ENCODE data around the gene TMEM98. TPM values are rescaled to one million over a fixed set of nuclear protein-coding genes. Genes with fewer than 3 reads are reported as not detected.
"Not testable (repeated sequence)": the region's sequence is repeated elsewhere in the genome, so short reads cannot be mapped to it uniquely, and the experiment has no call there.

The TMEM98 gene
- polyA plus RNA-seq, 1 donor, result 202 TPM

- Histone ChIP-seq H3K27ac (ENCODE audit: low read length) (peak overlapping the region; percentile 81), H3K27me3 (ENCODE audit: control insufficient read depth, insufficient read depth, low read length) (no peaks in the 10 kb centered on the region), H3K36me3 (ENCODE audit: control insufficient read depth, insufficient read depth, low read length) (no peaks in the 10 kb centered on the region), H3K4me1 (ENCODE audit: control insufficient read depth, insufficient read depth, low read length) (peaks cover 29% of the 10 kb centered on the region), H3K4me3 (ENCODE audit: low read length) (no peak overlapping the region), H3K9me3 (ENCODE audit: control insufficient read depth, low read depth, low read length) (no peaks in the 10 kb centered on the region)
- DNase-seq, result peak; percentile 88 to 95
- whole genome bisulfite sequencing (ENCODE audit: insufficient coverage, low lambda C conversion rate), result 0% methylated on average over 1 of the region's 10 CpGs
These were observed 15.6 kb upstream of the TMEM98 start for GRCh38 chr17:32912218-32912897.

- DNase-seq, result no peak
- Histone ChIP-seq H3K4me1 (ENCODE audit: control insufficient read depth, insufficient read depth, low read length) (peaks cover 29% of the 10 kb centered on the region), H3K27ac (ENCODE audit: low read length) (no peak overlapping the region), H3K4me3 (ENCODE audit: low read length) (no peak overlapping the region), H3K36me3 (ENCODE audit: control insufficient read depth, insufficient read depth, low read length) (no peaks in the 10 kb centered on the region), H3K27me3 (ENCODE audit: control insufficient read depth, insufficient read depth, low read length) (no peaks in the 10 kb centered on the region), H3K9me3 (ENCODE audit: control insufficient read depth, low read depth, low read length) (no peaks in the 10 kb centered on the region)
- no CpG with 5 or more reads among the region's 7 CpGs for WGBS (ENCODE audit: insufficient coverage, low lambda C conversion rate)
These were observed 14.4 kb upstream of the TMEM98 start for GRCh38 chr17:32913593-32913992.

- Histone ChIP-seq H3K27me3 (ENCODE audit: control insufficient read depth, insufficient read depth, low read length) (no peaks in the 10 kb centered on the region), H3K4me3 (ENCODE audit: low read length) (no peak overlapping the region), H3K36me3 (ENCODE audit: control insufficient read depth, insufficient read depth, low read length) (no peaks in the 10 kb centered on the region), H3K4me1 (ENCODE audit: control insufficient read depth, insufficient read depth, low read length) (peaks cover 29% of the 10 kb centered on the region), H3K9me3 (ENCODE audit: control insufficient read depth, low read depth, low read length) (no peaks in the 10 kb centered on the region), H3K27ac (ENCODE audit: low read length) (no peak overlapping the region)
- WGBS (ENCODE audit: insufficient coverage, low lambda C conversion rate), result 100% methylated on average over 1 of the region's 3 CpGs
- no peak for DNase-seq
These were observed 13.8 kb upstream of the TMEM98 start for GRCh38 chr17:32914181-32914580.

GRCh38 chr17:32915245-32915644 lies 12.7 kb upstream of the TMEM98 start:
- Histone ChIP-seq H3K27me3 (ENCODE audit: control insufficient read depth, insufficient read depth, low read length) (no peaks in the 10 kb centered on the region), H3K4me3 (ENCODE audit: low read length) (no peak overlapping the region), H3K9me3 (ENCODE audit: control insufficient read depth, low read depth, low read length) (no peaks in the 10 kb centered on the region), H3K27ac (ENCODE audit: low read length) (no peak overlapping the region), H3K4me1 (ENCODE audit: control insufficient read depth, insufficient read depth, low read length) (peaks cover 22% of the 10 kb centered on the region), H3K36me3 (ENCODE audit: control insufficient read depth, insufficient read depth, low read length) (no peaks in the 10 kb centered on the region)
- no peak for DNase-seq
- WGBS (ENCODE audit: insufficient coverage, low lambda C conversion rate), result no CpG with 5 or more reads among the region's 2 CpGs

GRCh38 chr17:32916134-32916533 lies 11.8 kb upstream of the TMEM98 start:
- WGBS (ENCODE audit: insufficient coverage, low lambda C conversion rate), result 100% methylated on average over 1 of the region's 3 CpGs
- no peaks in the 10 kb centered on the region for H3K27me3 ChIP-seq (ENCODE audit: control insufficient read depth, insufficient read depth, low read length)
- no peaks in the 10 kb centered on the region for H3K36me3 ChIP-seq (ENCODE audit: control insufficient read depth, insufficient read depth, low read length)
- H3K4me1 ChIP-seq (ENCODE audit: control insufficient read depth, insufficient read depth, low read length), result peaks cover 14% of the 10 kb centered on the region
- H3K4me3 ChIP-seq (ENCODE audit: low read length), result no peak overlapping the region
- H3K9me3 ChIP-seq (ENCODE audit: control insufficient read depth, low read depth, low read length), result no peaks in the 10 kb centered on the region
- H3K27ac ChIP-seq (ENCODE audit: low read length), result no peak overlapping the region
- DNase-seq, result no peak

- Histone ChIP-seq H3K36me3 (ENCODE audit: control insufficient read depth, insufficient read depth, low read length) (no peaks in the 10 kb centered on the region), H3K4me3 (ENCODE audit: low read length) (no peak overlapping the region), H3K9me3 (ENCODE audit: control insufficient read depth, low read depth, low read length) (no peaks in the 10 kb centered on the region), H3K27me3 (ENCODE audit: control insufficient read depth, insufficient read depth, low read length) (no peaks in the 10 kb centered on the region), H3K27ac (ENCODE audit: low read length) (no peak overlapping the region), H3K4me1 (ENCODE audit: control insufficient read depth, insufficient read depth, low read length) (peaks cover 4% of the 10 kb centered on the region)
- DNase-seq, result no peak
These were observed 10.9 kb upstream of the TMEM98 start for GRCh38 chr17:32917081-32917480.

GRCh38 chr17:32917842-32918241 lies 10.1 kb upstream of the TMEM98 start:
- Histone ChIP-seq H3K36me3 (ENCODE audit: control insufficient read depth, insufficient read depth, low read length) (no peaks in the 10 kb centered on the region), H3K27me3 (ENCODE audit: control insufficient read depth, insufficient read depth, low read length) (no peaks in the 10 kb centered on the region), H3K4me3 (ENCODE audit: low read length) (no peak overlapping the region), H3K4me1 (ENCODE audit: control insufficient read depth, insufficient read depth, low read length) (no peaks in the 10 kb centered on the region), H3K27ac (ENCODE audit: low read length) (no peak overlapping the region), H3K9me3 (ENCODE audit: control insufficient read depth, low read depth, low read length) (no peaks in the 10 kb centered on the region)
- no peak for DNase-seq
- WGBS (ENCODE audit: insufficient coverage, low lambda C conversion rate), result no CpG with 5 or more reads among the region's 5 CpGs

- not testable (repeated sequence) for H3K4me3 ChIP-seq (ENCODE audit: low read length); H3K27me3 ChIP-seq (ENCODE audit: control insufficient read depth, insufficient read depth, low read length); H3K36me3 ChIP-seq (ENCODE audit: control insufficient read depth, insufficient read depth, low read length); DNase-seq; H3K27ac ChIP-seq (ENCODE audit: low read length); H3K4me1 ChIP-seq (ENCODE audit: control insufficient read depth, insufficient read depth, low read length); H3K9me3 ChIP-seq (ENCODE audit: control insufficient read depth, low read depth, low read length)
- 100% methylated on average over 1 of the region's 4 CpGs for WGBS (ENCODE audit: insufficient coverage, low lambda C conversion rate)
These were observed 8.1 kb upstream of the TMEM98 start for GRCh38 chr17:32919876-32920275.

GRCh38 chr17:32920293-32920692 lies 7.7 kb upstream of the TMEM98 start:
- Histone ChIP-seq H3K9me3 (ENCODE audit: control insufficient read depth, low read depth, low read length) (no peaks in the 10 kb centered on the region), H3K27me3 (ENCODE audit: control insufficient read depth, insufficient read depth, low read length) (no peaks in the 10 kb centered on the region), H3K4me3 (ENCODE audit: low read length) (no peak overlapping the region), H3K36me3 (ENCODE audit: control insufficient read depth, insufficient read depth, low read length) (no peaks in the 10 kb centered on the region), H3K27ac (ENCODE audit: low read length) (no peak overlapping the region), H3K4me1 (ENCODE audit: control insufficient read depth, insufficient read depth, low read length) (no peaks in the 10 kb centered on the region)
- WGBS (ENCODE audit: insufficient coverage, low lambda C conversion rate), result no CpG with 5 or more reads among the region's 8 CpGs
- DNase-seq, result no peak

GRCh38 chr17:32921017-32921416 lies 6.9 kb upstream of the TMEM98 start:
- DNase-seq, result no peak
- Histone ChIP-seq H3K36me3 (ENCODE audit: control insufficient read depth, insufficient read depth, low read length) (no peaks in the 10 kb centered on the region), H3K27ac (ENCODE audit: low read length) (no peak overlapping the region), H3K4me1 (ENCODE audit: control insufficient read depth, insufficient read depth, low read length) (no peaks in the 10 kb centered on the region), H3K27me3 (ENCODE audit: control insufficient read depth, insufficient read depth, low read length) (no peaks in the 10 kb centered on the region), H3K9me3 (ENCODE audit: control insufficient read depth, low read depth, low read length) (no peaks in the 10 kb centered on the region), H3K4me3 (ENCODE audit: low read length) (no peak overlapping the region)
- no CpG with 5 or more reads among the region's 10 CpGs for WGBS (ENCODE audit: insufficient coverage, low lambda C conversion rate)

GRCh38 chr17:32923905-32924304 lies 4.0 kb upstream of the TMEM98 start:
- H3K4me1 ChIP-seq (ENCODE audit: control insufficient read depth, insufficient read depth, low read length); H3K27ac ChIP-seq (ENCODE audit: low read length); H3K4me3 ChIP-seq (ENCODE audit: low read length); H3K27me3 ChIP-seq (ENCODE audit: control insufficient read depth, insufficient read depth, low read length); DNase-seq; H3K36me3 ChIP-seq (ENCODE audit: control insufficient read depth, insufficient read depth, low read length); H3K9me3 ChIP-seq (ENCODE audit: control insufficient read depth, low read depth, low read length): not testable (repeated sequence)
- WGBS (ENCODE audit: insufficient coverage, low lambda C conversion rate), result no CpG with 5 or more reads among the region's 3 CpGs
